WI38 (cell line): ENCODE measurements around the gene OXGR1.
"Not testable (repeated sequence)": the region's sequence is repeated elsewhere in the genome, so short reads cannot be mapped to it uniquely, and the experiment has no call there.

Experiments used
- H3K4me3 ChIP-seq: 2 replicates; pipeline ENCODE4 v1.5.1; 2011; ENCODE audit warnings: low read depth, mild to moderate bottlenecking, control low read depth, low read length
- TF ChIP-seq, protein P1 (sequence below): IDR thresholded peaks from 2 replicates; pipeline ENCODE4 v1.5.1; 2012; ENCODE audit warnings: low read depth, mild to moderate bottlenecking, control low read depth, low read length

Gene OXGR1

DNA sequence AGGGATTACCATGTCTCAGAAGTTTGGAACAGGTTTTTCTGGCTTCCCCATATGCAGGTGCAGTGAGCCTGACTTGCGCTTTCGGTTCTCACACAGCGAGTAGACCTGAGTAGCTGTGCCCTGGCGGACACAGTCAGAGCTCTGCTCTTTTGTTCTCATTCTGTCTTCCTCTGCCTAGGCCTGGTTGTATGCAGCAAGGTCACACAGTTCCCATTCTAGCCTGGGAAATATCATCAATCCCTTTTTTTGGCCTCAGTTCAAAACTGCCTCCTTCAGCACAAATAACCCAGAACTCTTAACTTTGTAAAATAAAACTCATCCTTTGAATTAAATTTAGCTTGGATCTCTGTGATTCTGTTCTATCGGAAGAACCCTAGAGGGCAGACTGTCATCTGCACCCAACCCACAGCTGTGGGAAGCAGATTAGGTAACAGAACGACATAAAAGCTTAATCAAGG lies 10.2 kb downstream of the OXGR1 start:
- H3K4me3 ChIP-seq: no peak overlapping the region
- TF ChIP-seq, protein P1, sequence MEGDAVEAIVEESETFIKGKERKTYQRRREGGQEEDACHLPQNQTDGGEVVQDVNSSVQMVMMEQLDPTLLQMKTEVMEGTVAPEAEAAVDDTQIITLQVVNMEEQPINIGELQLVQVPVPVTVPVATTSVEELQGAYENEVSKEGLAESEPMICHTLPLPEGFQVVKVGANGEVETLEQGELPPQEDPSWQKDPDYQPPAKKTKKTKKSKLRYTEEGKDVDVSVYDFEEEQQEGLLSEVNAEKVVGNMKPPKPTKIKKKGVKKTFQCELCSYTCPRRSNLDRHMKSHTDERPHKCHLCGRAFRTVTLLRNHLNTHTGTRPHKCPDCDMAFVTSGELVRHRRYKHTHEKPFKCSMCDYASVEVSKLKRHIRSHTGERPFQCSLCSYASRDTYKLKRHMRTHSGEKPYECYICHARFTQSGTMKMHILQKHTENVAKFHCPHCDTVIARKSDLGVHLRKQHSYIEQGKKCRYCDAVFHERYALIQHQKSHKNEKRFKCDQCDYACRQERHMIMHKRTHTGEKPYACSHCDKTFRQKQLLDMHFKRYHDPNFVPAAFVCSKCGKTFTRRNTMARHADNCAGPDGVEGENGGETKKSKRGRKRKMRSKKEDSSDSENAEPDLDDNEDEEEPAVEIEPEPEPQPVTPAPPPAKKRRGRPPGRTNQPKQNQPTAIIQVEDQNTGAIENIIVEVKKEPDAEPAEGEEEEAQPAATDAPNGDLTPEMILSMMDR: no peak

DNA sequence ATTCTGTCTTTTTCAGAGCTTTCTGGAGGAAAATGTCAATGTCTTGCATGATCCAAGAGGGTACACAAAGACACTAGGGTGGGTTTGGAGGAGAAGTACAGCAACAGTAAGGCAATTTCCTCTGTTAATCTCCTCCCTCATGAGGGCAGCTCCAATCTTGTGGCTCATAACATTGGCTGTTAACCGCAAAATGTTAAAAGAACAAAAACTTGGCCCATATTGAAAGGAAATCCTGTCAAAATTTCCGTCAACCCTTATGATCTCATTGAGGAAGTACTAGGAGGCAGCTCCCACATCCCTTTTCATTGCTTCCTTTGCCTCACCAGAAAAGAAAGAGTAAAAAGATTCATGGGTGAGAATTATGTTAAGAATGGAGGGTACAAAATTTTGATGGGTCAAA lies 11.6 kb downstream of the OXGR1 start:
- TF ChIP-seq, protein P1: no peak
- H3K4me3 ChIP-seq: no peak overlapping the region

DNA sequence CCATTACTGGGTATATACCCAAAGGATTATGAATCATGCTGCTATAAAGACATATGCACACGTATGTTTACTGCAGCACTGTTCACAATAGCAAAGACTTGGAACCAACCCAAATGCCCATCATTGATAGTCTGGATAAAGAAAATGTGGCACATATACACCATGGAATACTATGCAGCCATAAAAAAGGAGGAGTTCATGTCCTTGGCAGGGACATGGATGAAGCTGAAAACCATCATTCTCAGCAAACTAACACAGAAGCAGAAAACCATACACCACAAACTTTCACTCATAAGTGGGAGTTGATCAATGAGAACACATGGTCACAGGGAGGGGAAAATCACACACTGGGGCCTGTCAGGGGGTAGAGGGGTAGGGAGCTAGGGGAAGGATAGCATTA lies 14.4 kb downstream of the OXGR1 start:
- H3K4me3 ChIP-seq: not testable (repeated sequence)

DNA sequence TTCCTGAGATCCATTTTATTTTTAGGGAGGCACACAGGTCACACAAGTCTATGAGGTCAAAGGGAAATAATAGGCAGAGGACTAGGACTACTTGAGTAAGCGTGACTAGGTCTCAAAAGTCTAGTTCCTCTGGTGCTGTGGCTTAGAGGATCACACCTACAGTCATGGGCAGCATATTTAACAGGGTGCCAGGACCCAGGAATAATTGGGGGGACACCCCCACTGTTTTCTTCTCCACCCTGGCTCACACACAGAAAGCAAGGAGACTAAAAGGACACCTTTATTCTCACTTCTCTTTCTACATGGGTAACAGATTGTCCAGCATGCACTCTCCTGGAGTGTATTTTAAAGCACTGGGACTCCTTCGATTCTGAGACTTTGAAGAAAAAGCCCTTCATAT lies 26.2 kb downstream of the OXGR1 start:
- no peak overlapping the region for H3K4me3 ChIP-seq
- TF ChIP-seq, protein P1: no peak

DNA sequence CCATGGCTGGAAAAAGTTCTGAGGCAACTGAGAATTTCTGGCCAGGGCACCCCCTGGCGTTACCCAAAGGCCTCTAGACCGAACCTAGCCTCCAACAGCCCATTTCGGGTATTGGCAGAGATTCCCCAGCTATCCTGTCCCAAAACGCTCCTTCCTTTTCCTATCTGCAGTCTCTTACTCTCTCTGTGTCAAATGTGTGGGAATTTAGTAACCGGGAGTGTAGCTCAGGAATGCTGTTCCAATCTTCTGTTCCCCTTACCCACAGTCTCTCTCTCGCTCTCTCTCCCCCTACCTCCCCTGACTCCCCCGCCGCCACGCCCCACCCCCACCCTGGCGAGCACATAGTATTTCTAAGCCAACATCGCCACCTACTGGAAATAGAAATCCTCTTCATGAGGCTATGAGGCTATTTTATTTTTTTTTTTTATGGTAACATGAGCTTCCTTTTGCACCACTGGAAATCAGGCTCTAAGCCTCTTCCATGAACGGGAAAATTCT lies 27.0 kb downstream of the OXGR1 start:
- no peak overlapping the region for H3K4me3 ChIP-seq
- TF ChIP-seq, protein P1: no peak

DNA sequence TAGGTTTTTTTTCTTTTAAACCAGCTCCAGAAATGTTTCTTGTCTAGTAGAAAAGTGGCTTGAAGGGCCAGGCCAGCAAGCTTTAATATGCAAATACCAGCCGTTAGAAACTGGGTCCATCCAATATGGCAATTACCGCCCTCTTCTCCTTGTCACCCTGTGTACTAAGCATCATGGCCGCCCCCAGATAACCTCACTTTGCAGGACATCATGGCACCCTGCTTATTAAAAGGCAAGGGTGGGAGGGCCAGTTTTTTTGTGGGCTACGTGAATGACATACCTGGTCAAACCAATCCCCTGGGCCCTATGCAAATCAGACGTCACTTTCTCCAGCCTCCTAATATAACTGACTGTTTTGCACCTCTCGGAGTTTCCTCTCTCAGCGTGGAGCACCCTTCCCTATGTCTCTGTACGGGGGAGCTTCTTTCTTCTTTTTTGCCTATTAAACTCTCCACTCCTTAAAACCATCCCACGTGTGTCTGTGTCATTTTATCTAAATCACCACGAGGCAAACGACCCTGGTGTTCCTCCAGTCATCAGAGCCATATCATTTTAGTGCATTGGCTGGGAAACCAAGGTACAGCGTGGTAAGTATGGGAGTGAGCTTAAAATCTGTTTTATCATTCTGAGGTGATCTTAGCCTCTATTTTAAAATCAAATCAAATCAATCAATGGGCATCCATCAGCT lies 27.7 kb downstream of the OXGR1 start:
- H3K4me3 ChIP-seq: no peak overlapping the region
- TF ChIP-seq, protein P1: no peak

DNA sequence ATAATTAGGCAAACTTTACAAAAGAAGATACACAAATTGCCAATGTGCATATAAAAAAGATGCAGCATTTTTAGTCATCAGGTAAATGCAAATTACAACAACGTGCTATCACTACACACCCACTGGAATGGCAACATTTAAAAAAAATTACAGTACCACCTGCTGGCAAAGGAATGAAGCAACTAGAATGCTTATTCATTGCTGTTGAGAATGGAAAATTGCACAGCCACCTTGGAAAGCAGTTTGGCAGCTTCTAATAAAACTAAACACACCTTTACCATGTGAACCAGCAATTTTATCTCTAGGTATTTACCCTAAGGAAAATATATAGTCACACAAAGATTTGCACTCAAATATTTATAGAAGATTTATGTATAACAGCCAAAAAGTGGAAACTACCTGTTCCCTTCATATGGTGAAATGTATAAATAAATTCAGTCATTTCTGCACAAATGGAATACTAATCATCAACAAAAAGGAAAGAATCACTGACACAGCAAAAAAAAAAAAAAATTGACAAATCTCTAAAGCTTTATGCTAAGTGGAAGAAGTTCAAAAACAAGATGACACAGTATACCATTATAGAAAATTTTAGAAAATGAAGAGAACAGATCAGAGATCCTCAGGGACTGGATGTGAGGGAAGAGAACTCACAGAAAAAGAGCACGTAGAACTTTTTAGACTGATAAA lies 30.3 kb downstream of the OXGR1 start:
- no peak overlapping the region for H3K4me3 ChIP-seq
- TF ChIP-seq, protein P1: no peak
